ENCODE measurements around the gene ZFP62.

- TF ChIP-seq CTCF (IDR thresholded peaks at IDR 0.05) (no peak), POLR2A (IDR thresholded peaks at IDR 0.05) (no peak), POLR2AphosphoS5 (IDR thresholded peaks at IDR 0.05) (no peak)
Measured at GRCh38 chr5:180852495-180852894, 8.6 kb downstream of the ZFP62 start.

All from suprapubic skin (tissue), 4 donors.